Testis (tissue), 3 donors: ENCODE measurements around the gene UBASH3B. TPM values are rescaled to one million over a fixed set of nuclear protein-coding genes. Genes with fewer than 3 reads are reported as not detected.

Experiments
- DNase-seq: peaks from one replicate; pipeline ENCODE4 v3.0.0-alpha.2; 2019
- H3K27ac ChIP-seq, 2 donors: fragments of 200-600 bp; sonication (generic); one replicate each; pipeline ENCODE4 v1.5.1; 2019
- H3K27me3 ChIP-seq: fragments of 200-600 bp; sonication (generic); one replicate; pipeline ENCODE4 v1.5.1; 2019
- H3K36me3 ChIP-seq: fragments of 200-600 bp; sonication (generic); one replicate; pipeline ENCODE4 v1.5.1; 2017; ENCODE audit warnings: low read depth; ENCODE audit errors: missing control alignments
- H3K4me1 ChIP-seq: fragments of 200-600 bp; sonication (generic); one replicate; pipeline ENCODE4 v1.5.1; 2019
- H3K4me3 ChIP-seq, 2 donors: fragments of 200-600 bp; sonication (generic); one replicate each; pipeline ENCODE4 v1.5.1; 2017 to 2019
- H3K9me3 ChIP-seq: fragments of 200-600 bp; sonication (generic); one replicate; pipeline ENCODE4 v1.5.1; 2017
- CTCF ChIP-seq, 3 experiments: fragments of 450-650 bp in 2 of 3; fragments of 200-600 bp in 1 of 3; sonication (generic) in 1 of 3; IDR thresholded peaks; one replicate each; pipeline ENCODE4 v1.5.1; 2016 to 2019; ENCODE audit warnings: antibody characterized with exemption in 3 of 3, mild to moderate bottlenecking in 2 of 3, moderate library complexity in 1 of 3
- POLR2A ChIP-seq: fragments of 450-650 bp; IDR thresholded peaks from one replicate; pipeline ENCODE4 v1.6.1; 2017; ENCODE audit warnings: antibody characterized with exemption, mild to moderate bottlenecking, moderate library complexity
- WGBS, 2 donors: methylation state at CpG; one replicate each; pipeline ENCODE4 v1.1.5; 2018; 5-methylcytosine and 5-hydroxymethylcytosine counted together
- intact Hi-C: fragments of 100-400 bp; cut with DNase I; formaldehyde crosslinking; loops from one replicate; pipeline ENCODE4 v1.15.1; 2023; ENCODE audit warnings: low total_unique reads
- polyA plus RNA-seq: library from polyadenylated mRNA; stranded (reverse); fragments of 350-450 nt; fragmentation: Illumina TruSeq; extraction: RNeasy Lipid Tissue Mini Kit (QIAGEN cat#74804); gene quantifications from one replicate; pipeline ENCODE4 v1.2.3, GENCODE V29; 2014; ENCODE audit warnings: low read depth, low replicate concordance; ENCODE audit not compliant: insufficient read depth
- total RNA-seq, 2 donors: library from RNA; depleted of rRNA; stranded (reverse); fragments of >200 nt; gene quantifications; one replicate each; pipeline ENCODE4 v1.2.3, GENCODE V29; 2016

The UBASH3B gene
- total and polyA plus RNA-seq, 3 donors from 2014 or later, result 3.9 to 20.4 (median 14.6) TPM

GRCh38 chr11:122646549-122647340 lies 8.8 kb upstream of the UBASH3B start:
- no peak overlapping the region for H3K4me3 ChIP-seq

GRCh38 chr11:122647736-122648275 lies 7.7 kb upstream of the UBASH3B start:
- Histone ChIP-seq H3K4me3 (no peak overlapping the region), H3K27me3 (no peaks in the 10 kb centered on the region), H3K36me3 (no peaks in the 10 kb centered on the region), H3K27ac (no peak overlapping the region), H3K4me1 (no peaks in the 10 kb centered on the region), H3K9me3 (no peaks in the 10 kb centered on the region)
- no peak for DNase-seq
- TF ChIP-seq POLR2A (no peak), CTCF (IDR thresholded peaks at IDR 0.05) (no peak)
- intact Hi-C loops, result no loop called here

More at GRCh38 chr11:122646549-122647340, 8.8 kb upstream of the UBASH3B start:
- TF ChIP-seq POLR2A, result no peak
- TF ChIP-seq CTCF (IDR thresholded peaks at IDR 0.05), result no peak
- H3K9me3 ChIP-seq, result no peaks in the 10 kb centered on the region
- intact Hi-C loops, result no loop called here
- H3K4me1 ChIP-seq, result no peaks in the 10 kb centered on the region
- 69 to 76% methylated on average over 6 of the region's 6 CpGs for WGBS, 2 donors
- no peaks in the 10 kb centered on the region for H3K36me3 ChIP-seq
- H3K27me3 ChIP-seq, result no peaks in the 10 kb centered on the region
- no peak for DNase-seq
- H3K27ac ChIP-seq, result no peak overlapping the region

GRCh38 chr11:122649116-122649515 lies 6.4 kb upstream of the UBASH3B start:
- peaks cover under 1% of the 10 kb centered on the region for H3K4me1 ChIP-seq
- intact Hi-C loops, result no loop called here
- 89 to 94% methylated on average over 3 of the region's 3 CpGs for WGBS, 2 donors
- TF ChIP-seq POLR2A, result no peak
- no peak for TF ChIP-seq CTCF (IDR thresholded peaks at IDR 0.05)
- DNase-seq, result no peak
- no peaks in the 10 kb centered on the region for H3K9me3 ChIP-seq
- no peak overlapping the region for H3K4me3 ChIP-seq
- H3K36me3 ChIP-seq, result no peaks in the 10 kb centered on the region
- no peak overlapping the region for H3K27ac ChIP-seq
- H3K27me3 ChIP-seq, result no peaks in the 10 kb centered on the region

- no peaks in the 10 kb centered on the region for H3K36me3 ChIP-seq
- intact Hi-C loops, result no loop called here
- H3K9me3 ChIP-seq, result no peaks in the 10 kb centered on the region
- no peak overlapping the region for H3K27ac ChIP-seq
- H3K27me3 ChIP-seq, result no peaks in the 10 kb centered on the region
- 68 to 71% methylated on average over 1 of the region's 1 CpG for WGBS, 2 donors
- H3K4me1 ChIP-seq, result peaks cover 14% of the 10 kb centered on the region
- no peak overlapping the region for H3K4me3 ChIP-seq
- TF ChIP-seq CTCF (IDR thresholded peaks at IDR 0.05) (no peak), POLR2A (no peak)
- no peak for DNase-seq
Measured at GRCh38 chr11:122650619-122651018, 4.9 kb upstream of the UBASH3B start.
